ENCODE data around the gene PCP4L1.

The PCP4L1 gene

GRCh38 chr1:161258439-161259344 lies at the start of gene PCP4L1:
TSS of gene PCP4L1 (plus strand) at chr1:161258745. CDS start at chr1:161258975, 230 bp downstream.
- no peak for TF ChIP-seq CTCF (IDR thresholded peaks at IDR 0.05; ENCODE audit: borderline replicate concordance, control extremely low read depth, extremely low read depth, insufficient read depth, missing control alignments)
- in situ Hi-C loops (cut with MboI; ENCODE audit: low sequenced_read_pairs, unreplicated experiment): no loop called here
- peak; percentile 81 for DNase-seq (ENCODE audit: low spot score)

- peak; percentile 85 for TF ChIP-seq CTCF (IDR thresholded peaks at IDR 0.05; ENCODE audit: borderline replicate concordance, control extremely low read depth, extremely low read depth, insufficient read depth, missing control alignments)
- in situ Hi-C loops (cut with MboI; ENCODE audit: low sequenced_read_pairs, unreplicated experiment): no loop called here
- peak; percentile 74 for DNase-seq (ENCODE audit: low spot score)
Observed at GRCh38 chr1:161209790-161210409, 48.6 kb upstream of the PCP4L1 start.

GRCh38 chr1:161214369-161214768 lies 44.2 kb upstream of the PCP4L1 start:
- no peak for DNase-seq (ENCODE audit: low spot score)
- no peak for TF ChIP-seq CTCF (IDR thresholded peaks at IDR 0.05; ENCODE audit: borderline replicate concordance, control extremely low read depth, extremely low read depth, insufficient read depth, missing control alignments)
- in situ Hi-C loops (cut with MboI; ENCODE audit: low sequenced_read_pairs, unreplicated experiment): no loop called here

GRCh38 chr1:161215076-161215475 lies 43.5 kb upstream of the PCP4L1 start, which contains the start of gene FCER1G:
TSS of gene FCER1G (plus strand) at chr1:161215295. CDS start at chr1:161215322, 27 bp downstream.
- no peak for TF ChIP-seq CTCF (IDR thresholded peaks at IDR 0.05; ENCODE audit: borderline replicate concordance, control extremely low read depth, extremely low read depth, insufficient read depth, missing control alignments)
- no peak for DNase-seq (ENCODE audit: low spot score)
- in situ Hi-C loops (cut with MboI; ENCODE audit: low sequenced_read_pairs, unreplicated experiment): no loop called here

- peak; percentile 62 for DNase-seq (ENCODE audit: low spot score)
- no peak for TF ChIP-seq CTCF (IDR thresholded peaks at IDR 0.05; ENCODE audit: borderline replicate concordance, control extremely low read depth, extremely low read depth, insufficient read depth, missing control alignments)
- in situ Hi-C loops (cut with MboI; ENCODE audit: low sequenced_read_pairs, unreplicated experiment): no loop called here
Observed at GRCh38 chr1:161216945-161217712, 41.4 kb upstream of the PCP4L1 start.

GRCh38 chr1:161217831-161218230 lies 40.7 kb upstream of the PCP4L1 start:
- in situ Hi-C loops (cut with MboI; ENCODE audit: low sequenced_read_pairs, unreplicated experiment): no loop called here
- DNase-seq (ENCODE audit: low spot score): no peak
- TF ChIP-seq CTCF (IDR thresholded peaks at IDR 0.05; ENCODE audit: borderline replicate concordance, control extremely low read depth, extremely low read depth, insufficient read depth, missing control alignments): no peak

Data from GM13976 (cell line).